ENCODE results near the gene SLC26A9. TPM values are rescaled to one million over a fixed set of nuclear protein-coding genes. Genes with fewer than 3 reads are reported as not detected.

SLC26A9 gene
- total RNA-seq, 6 experiments from 2014 or later, result not detected

GRCh38 chr1:205981257-205981656, 38.0 kb upstream of the SLC26A9 start:
- H3K27me3 Mint-ChIP-seq (ENCODE audit: insufficient read depth), result peaks cover 1% of the 10 kb centered on the region; the same call in 1 of the 2 replicates
- no peak overlapping the region for H3K4me3 Mint-ChIP-seq
- H3K4me1 Mint-ChIP-seq (ENCODE audit: low read depth), result peaks cover 17% of the 10 kb centered on the region
- no peak overlapping the region for H3K27ac Mint-ChIP-seq
- no peak for TF ChIP-seq CTCF (IDR thresholded peaks at IDR 0.05)
- no peaks in the 10 kb centered on the region for H3K9me3 Mint-ChIP-seq
- no peaks in the 10 kb centered on the region for H3K36me3 Mint-ChIP-seq (ENCODE audit: low read depth)
- no peak for DNase-seq

- no peaks in the 10 kb centered on the region for H3K36me3 Mint-ChIP-seq (ENCODE audit: low read depth)
- DNase-seq, result peak; percentile 17
- H3K9me3 Mint-ChIP-seq, result no peaks in the 10 kb centered on the region
- H3K27me3 Mint-ChIP-seq (ENCODE audit: insufficient read depth), result peaks cover 1% of the 10 kb centered on the region; the same call in 1 of the 2 replicates
- H3K4me1 Mint-ChIP-seq (ENCODE audit: low read depth), result peaks cover 17% of the 10 kb centered on the region
- TF ChIP-seq CTCF (IDR thresholded peaks at IDR 0.05), result no peak
- no peak overlapping the region for H3K4me3 Mint-ChIP-seq
- no peak overlapping the region for H3K27ac Mint-ChIP-seq
Observed at GRCh38 chr1:205980237-205980870, 37.1 kb upstream of the SLC26A9 start.

DNA sequence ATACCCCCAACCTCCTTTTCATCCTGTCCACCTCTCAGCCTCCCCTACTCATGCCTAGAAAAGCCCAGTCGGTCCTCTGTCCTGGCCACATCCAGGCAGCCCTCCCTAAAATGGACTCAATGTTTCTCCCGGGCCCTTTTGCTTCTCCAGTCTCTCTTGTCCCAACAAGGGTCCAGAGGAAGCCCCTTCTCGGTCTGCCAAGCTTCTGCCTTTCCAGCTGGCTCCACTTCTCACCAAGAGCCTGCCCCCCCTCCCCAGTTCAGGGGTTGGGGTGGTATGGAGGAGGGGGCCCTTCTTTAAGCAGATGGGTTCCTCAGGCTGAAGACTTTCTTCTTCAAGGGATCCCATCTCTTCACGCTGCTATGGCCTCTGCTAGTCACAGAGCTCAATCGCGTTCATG, 36.0 kb upstream of the SLC26A9 start:
- TF ChIP-seq CTCF (IDR thresholded peaks at IDR 0.05), result no peak
- Mint-ChIP-seq H3K4me1 (ENCODE audit: low read depth) (peaks cover 17% of the 10 kb centered on the region), H3K9me3 (peaks cover 2% of the 10 kb centered on the region; the same call in 1 of the 2 replicates), H3K36me3 (ENCODE audit: low read depth) (no peaks in the 10 kb centered on the region; the same call in 1 of the 2 replicates), H3K4me3 (no peak overlapping the region), H3K27ac (no peak overlapping the region), H3K27me3 (ENCODE audit: insufficient read depth) (peaks cover 1% of the 10 kb centered on the region; the same call in 1 of the 2 replicates)
- no peak for DNase-seq

DNA sequence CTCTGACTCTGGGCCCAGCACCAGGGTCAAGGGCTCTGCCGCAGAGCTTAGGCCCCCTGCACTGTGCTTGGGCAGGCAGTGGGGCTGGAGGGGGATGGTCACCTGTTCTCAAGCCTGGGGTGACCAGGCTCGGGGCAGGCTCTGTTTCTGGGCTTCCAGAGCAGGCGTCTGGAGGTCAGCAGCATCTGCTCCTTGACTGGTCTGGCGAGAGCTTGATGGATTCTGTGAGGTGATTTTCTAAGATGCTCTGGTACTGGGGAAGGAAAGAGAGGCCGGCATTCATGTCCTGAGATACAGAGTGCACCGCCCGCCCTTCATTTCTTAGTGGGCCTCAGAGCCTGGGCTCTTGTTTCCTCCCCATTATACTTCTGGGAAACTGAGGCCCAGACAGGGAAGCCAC, 35.4 kb upstream of the SLC26A9 start:
- Mint-ChIP-seq H3K27me3 (ENCODE audit: insufficient read depth) (peaks cover 1% of the 10 kb centered on the region; the same call in 1 of the 2 replicates), H3K4me1 (ENCODE audit: low read depth) (peaks cover 17% of the 10 kb centered on the region), H3K4me3 (no peak overlapping the region), H3K36me3 (ENCODE audit: low read depth) (no peaks in the 10 kb centered on the region; the same call in 1 of the 2 replicates), H3K9me3 (peaks cover 7% of the 10 kb centered on the region; the same call in 1 of the 2 replicates), H3K27ac (no peak overlapping the region)
- DNase-seq, result no peak
- TF ChIP-seq CTCF (IDR thresholded peaks at IDR 0.05), result no peak

- H3K4me3 Mint-ChIP-seq, result no peak overlapping the region
- peaks cover 27% of the 10 kb centered on the region for H3K4me1 Mint-ChIP-seq (ENCODE audit: low read depth)
- no peak overlapping the region for H3K27ac Mint-ChIP-seq
Observed at GRCh38 chr1:205977402-205978014, 34.3 kb upstream of the SLC26A9 start.

More at GRCh38 chr1:205977402-205978014, 34.3 kb upstream of the SLC26A9 start:
- Mint-ChIP-seq H3K36me3 (ENCODE audit: low read depth) (no peaks in the 10 kb centered on the region; the same call in 1 of the 2 replicates), H3K27me3 (ENCODE audit: insufficient read depth) (peaks cover 1% of the 10 kb centered on the region; the same call in 1 of the 2 replicates), H3K9me3 (peaks cover 7% of the 10 kb centered on the region; the same call in 1 of the 2 replicates)
- TF ChIP-seq CTCF (IDR thresholded peaks at IDR 0.05), result peak; percentile 98
- peak; percentile 62 for DNase-seq
